Measurements from ENCODE around the gene CNPY1.

The CNPY1 gene

DNA sequence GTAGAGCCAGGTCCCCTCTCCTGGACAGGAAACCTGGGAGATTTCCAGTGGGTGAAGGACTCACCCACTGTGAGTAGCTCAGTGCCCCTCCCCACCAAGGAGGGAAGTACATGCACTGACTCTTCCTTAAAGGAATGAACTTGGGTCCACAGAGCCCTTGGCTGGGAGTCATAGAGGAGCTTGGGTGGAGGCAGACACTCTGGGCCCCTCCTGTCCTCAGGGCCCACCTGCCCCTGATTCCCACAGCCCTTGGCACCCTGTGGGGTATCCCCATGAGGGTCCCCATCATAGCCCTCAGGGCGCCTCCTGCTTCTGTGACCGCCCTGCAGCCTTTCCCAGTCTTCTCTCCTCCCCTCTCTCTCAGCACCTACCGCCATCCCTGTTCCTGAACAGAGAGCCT is 84.7 kb downstream of the CNPY1 start:
- Histone ChIP-seq H3K4me3 (ENCODE audit: low read length) (no peak overlapping the region), H2AFZ (ENCODE audit: low read depth, low read length) (no peak overlapping the region), H3K4me1 (ENCODE audit: insufficient read depth, low read length) (peaks cover 32% of the 10 kb centered on the region), H3K9me3 (ENCODE audit: low read length) (no peaks in the 10 kb centered on the region), H3K27me3 (ENCODE audit: insufficient read depth, low read length) (peaks cover 3% of the 10 kb centered on the region), H3K36me3 (ENCODE audit: insufficient read depth, low read length) (peaks cover 17% of the 10 kb centered on the region)

GRCh38 chr7:155460926-155461613 is 85.3 kb downstream of the CNPY1 start:
- Histone ChIP-seq H2AFZ (ENCODE audit: low read depth, low read length) (no peak overlapping the region), H3K36me3 (ENCODE audit: insufficient read depth, low read length) (peaks cover 17% of the 10 kb centered on the region), H3K4me1 (ENCODE audit: insufficient read depth, low read length) (peaks cover 32% of the 10 kb centered on the region), H3K27me3 (ENCODE audit: insufficient read depth, low read length) (peaks cover 7% of the 10 kb centered on the region), H3K4me3 (ENCODE audit: low read length) (peak overlapping the region; percentile 62), H3K9me3 (ENCODE audit: low read length) (no peaks in the 10 kb centered on the region)

DNA sequence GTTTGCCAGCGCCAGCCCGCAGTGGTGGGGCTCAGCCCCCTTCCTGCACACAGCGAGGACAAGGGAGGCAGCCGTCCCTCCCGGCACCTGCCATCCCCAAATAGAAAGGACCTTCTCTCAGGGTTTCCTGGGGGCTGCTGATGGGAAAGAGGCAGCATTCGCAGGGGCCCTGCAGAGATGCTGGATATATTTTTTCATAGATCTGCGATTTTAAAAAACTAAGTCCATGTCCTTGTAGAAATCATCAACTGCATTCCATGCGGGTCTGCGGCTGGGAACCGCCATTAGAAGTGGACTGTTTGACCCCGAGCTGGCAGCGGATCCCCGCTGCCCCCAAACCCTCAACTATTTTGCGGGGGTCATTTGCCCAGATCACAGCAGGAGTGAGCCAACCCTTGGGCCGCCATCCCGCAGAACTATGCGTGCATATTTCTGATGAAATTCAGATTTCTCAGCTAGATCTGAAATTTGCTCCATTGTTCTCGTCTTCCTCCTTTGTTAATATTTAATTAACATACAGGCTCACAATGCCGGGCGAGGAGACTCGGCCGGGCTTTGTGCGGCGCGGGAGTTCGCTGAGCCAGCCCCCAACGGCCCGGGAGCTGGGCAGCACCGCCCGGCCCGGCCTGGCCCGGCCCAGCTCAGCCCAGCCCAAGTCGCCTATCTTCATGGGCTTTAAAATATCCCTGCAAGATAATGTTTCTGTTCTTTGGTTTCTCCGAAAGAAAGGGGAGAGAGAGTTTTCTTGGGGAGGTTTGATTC is 86.5 kb downstream of the CNPY1 start:
- H3K9me3 ChIP-seq (ENCODE audit: low read length) = no peaks in the 10 kb centered on the region
- peak overlapping the region; percentile 44 for H2AFZ ChIP-seq (ENCODE audit: low read depth, low read length)
- H3K27me3 ChIP-seq (ENCODE audit: insufficient read depth, low read length) = peaks cover 19% of the 10 kb centered on the region
- H3K4me1 ChIP-seq (ENCODE audit: insufficient read depth, low read length) = peaks cover 40% of the 10 kb centered on the region
- H3K36me3 ChIP-seq (ENCODE audit: insufficient read depth, low read length) = peaks cover 15% of the 10 kb centered on the region
- peak overlapping the region; percentile 62 for H3K4me3 ChIP-seq (ENCODE audit: low read length)

DNA sequence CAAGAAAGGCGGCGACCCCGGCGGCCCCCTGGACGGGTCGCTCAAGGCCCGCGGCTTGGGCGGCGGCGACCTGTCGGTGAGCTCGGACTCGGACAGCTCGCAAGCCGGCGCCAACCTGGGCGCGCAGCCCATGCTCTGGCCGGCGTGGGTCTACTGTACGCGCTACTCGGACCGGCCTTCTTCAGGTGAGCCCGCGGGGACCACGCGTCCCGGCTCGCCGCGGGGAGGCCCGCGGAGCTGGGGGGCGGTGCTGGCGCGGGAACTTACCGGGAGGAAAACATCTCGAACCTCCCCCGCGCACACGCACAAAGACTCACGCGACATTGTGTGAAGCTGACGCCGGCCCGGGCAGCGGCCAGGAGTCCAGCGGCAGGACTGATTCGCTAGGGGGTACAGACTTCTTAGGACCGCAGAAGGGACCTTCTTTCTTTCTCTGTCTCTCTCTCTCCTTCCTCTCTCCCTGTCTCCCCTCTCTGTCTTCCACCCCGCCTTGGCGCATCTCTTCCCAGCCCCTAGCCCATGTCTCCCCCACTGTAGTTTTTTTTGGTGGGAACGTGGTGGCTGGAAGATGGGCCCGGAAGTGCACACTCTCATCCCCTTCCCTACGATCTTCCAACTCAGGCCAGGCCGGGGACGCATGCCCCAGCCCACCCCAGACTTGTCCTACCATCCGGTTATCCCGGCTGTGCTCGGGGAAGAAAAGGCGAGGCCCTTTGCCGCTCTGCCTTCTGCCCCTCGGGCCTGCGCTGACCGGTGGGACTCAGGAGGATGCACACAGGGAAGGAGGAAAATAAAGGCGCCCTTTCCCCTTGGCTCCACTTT is 87.3 kb downstream of the CNPY1 start:
- peaks cover 13% of the 10 kb centered on the region for H3K36me3 ChIP-seq (ENCODE audit: insufficient read depth, low read length)
- peaks cover 26% of the 10 kb centered on the region for H3K27me3 ChIP-seq (ENCODE audit: insufficient read depth, low read length)
- no peaks in the 10 kb centered on the region for H3K9me3 ChIP-seq (ENCODE audit: low read length)
- peak overlapping the region; percentile 62 for H3K4me3 ChIP-seq (ENCODE audit: low read length)
- peak overlapping the region; percentile 44 for H2AFZ ChIP-seq (ENCODE audit: low read depth, low read length)
- H3K4me1 ChIP-seq (ENCODE audit: insufficient read depth, low read length) = peaks cover 47% of the 10 kb centered on the region

GRCh38 chr7:155458111-155458877 is 88.1 kb downstream of the CNPY1 start, which contains the start of gene EN2:
Gene EN2 (plus strand): TSS chr7:155458129. CDS start chr7:155458378, 249 bp downstream.
- H2AFZ ChIP-seq (ENCODE audit: low read depth, low read length) = peak within 1 kb of the TSS; percentile 93
- H3K4me3 ChIP-seq (ENCODE audit: low read length) = peak within 1 kb of the TSS; percentile 62

GRCh38 chr7:155457544-155458110 is 88.7 kb downstream of the CNPY1 start:
- Histone ChIP-seq H3K4me3 (ENCODE audit: low read length) (peak overlapping the region; percentile 62), H3K4me1 (ENCODE audit: insufficient read depth, low read length) (peaks cover 52% of the 10 kb centered on the region), H3K27me3 (ENCODE audit: insufficient read depth, low read length) (peaks cover 40% of the 10 kb centered on the region), H2AFZ (ENCODE audit: low read depth, low read length) (no peak overlapping the region), H3K36me3 (ENCODE audit: insufficient read depth, low read length) (peaks cover 9% of the 10 kb centered on the region), H3K9me3 (ENCODE audit: low read length) (no peaks in the 10 kb centered on the region)

More at GRCh38 chr7:155458111-155458877, 88.1 kb downstream of the CNPY1 start, which contains the start of gene EN2:
- Histone ChIP-seq H3K36me3 (ENCODE audit: insufficient read depth, low read length) (peaks cover 12% of the 10 kb centered on the region), H3K27me3 (ENCODE audit: insufficient read depth, low read length) (peaks cover 33% of the 10 kb centered on the region), H3K4me1 (ENCODE audit: insufficient read depth, low read length) (peaks cover 52% of the 10 kb centered on the region), H3K9me3 (ENCODE audit: low read length) (no peaks in the 10 kb centered on the region)

GRCh38 chr7:155456738-155457543 is 89.4 kb downstream of the CNPY1 start:
- peaks cover 52% of the 10 kb centered on the region for H3K4me1 ChIP-seq (ENCODE audit: insufficient read depth, low read length)
- peaks cover 2% of the 10 kb centered on the region for H3K36me3 ChIP-seq (ENCODE audit: insufficient read depth, low read length)
- H3K4me3 ChIP-seq (ENCODE audit: low read length) = peak overlapping the region; percentile 62
- H3K9me3 ChIP-seq (ENCODE audit: low read length) = no peaks in the 10 kb centered on the region
- H3K27me3 ChIP-seq (ENCODE audit: insufficient read depth, low read length) = peaks cover 46% of the 10 kb centered on the region
- H2AFZ ChIP-seq (ENCODE audit: low read depth, low read length) = peak overlapping the region; percentile 93

GRCh38 chr7:155455776-155456737 is 90.3 kb downstream of the CNPY1 start:
- Histone ChIP-seq H3K27me3 (ENCODE audit: insufficient read depth, low read length) (peaks cover 55% of the 10 kb centered on the region), H3K9me3 (ENCODE audit: low read length) (no peaks in the 10 kb centered on the region), H2AFZ (ENCODE audit: low read depth, low read length) (peak overlapping the region; percentile 93), H3K4me3 (ENCODE audit: low read length) (peak overlapping the region; percentile 62), H3K36me3 (ENCODE audit: insufficient read depth, low read length) (no peaks in the 10 kb centered on the region), H3K4me1 (ENCODE audit: insufficient read depth, low read length) (peaks cover 48% of the 10 kb centered on the region)

- no peaks in the 10 kb centered on the region for H3K9me3 ChIP-seq (ENCODE audit: low read length)
- peaks cover 63% of the 10 kb centered on the region for H3K27me3 ChIP-seq (ENCODE audit: insufficient read depth, low read length)
- peak overlapping the region; percentile 44 for H3K4me3 ChIP-seq (ENCODE audit: low read length)
- H3K4me1 ChIP-seq (ENCODE audit: insufficient read depth, low read length) = peaks cover 41% of the 10 kb centered on the region
- peak overlapping the region; percentile 74 for H2AFZ ChIP-seq (ENCODE audit: low read depth, low read length)
- H3K36me3 ChIP-seq (ENCODE audit: insufficient read depth, low read length) = no peaks in the 10 kb centered on the region
These were observed 91.1 kb downstream of the CNPY1 start for GRCh38 chr7:155455132-155455693.

GRCh38 chr7:155454183-155455112 is 91.9 kb downstream of the CNPY1 start:
- peaks cover 38% of the 10 kb centered on the region for H3K4me1 ChIP-seq (ENCODE audit: insufficient read depth, low read length)
- H3K9me3 ChIP-seq (ENCODE audit: low read length) = no peaks in the 10 kb centered on the region
- H3K27me3 ChIP-seq (ENCODE audit: insufficient read depth, low read length) = peaks cover 71% of the 10 kb centered on the region
- H3K4me3 ChIP-seq (ENCODE audit: low read length) = peak overlapping the region; percentile 44
- peak overlapping the region; percentile 74 for H2AFZ ChIP-seq (ENCODE audit: low read depth, low read length)
- H3K36me3 ChIP-seq (ENCODE audit: insufficient read depth, low read length) = no peaks in the 10 kb centered on the region

Data from neuron (in vitro differentiated cells).